Stimulated activated CD8-positive, alpha-beta memory T cell treated with anti-CD3 and anti-CD28 coated beads, Interleukin-15, amount 100 ng/mL, for 48 hours (primary cell): ENCODE results near the gene LGALS14.
"Not testable (repeated sequence)": the region's sequence is repeated elsewhere in the genome, so short reads cannot be mapped to it uniquely, and the experiment has no call there.

ENCODE experiments used
- DNase-seq, 2 donors: peaks; one replicate each; pipeline ENCODE4 v3.0.0-alpha.2; 2020; ENCODE audit warnings: low read depth in 2 of 2

LGALS14 gene

GRCh38 chr19:39695759-39696158 is 8.5 kb upstream of the LGALS14 start:
- DNase-seq = no peak

- no peak for DNase-seq
Observed at GRCh38 chr19:39696387-39696786, 7.9 kb upstream of the LGALS14 start.

- DNase-seq = no peak
Observed at GRCh38 chr19:39698535-39698934, 5.7 kb upstream of the LGALS14 start.

- no peak for DNase-seq
Observed at GRCh38 chr19:39701291-39701690, 3.0 kb upstream of the LGALS14 start.

GRCh38 chr19:39705578-39706188 is 1.4 kb downstream of the LGALS14 start:
- DNase-seq = no peak

GRCh38 chr19:39708594-39708993 is 4.3 kb downstream of the LGALS14 start:
- no peak for DNase-seq

GRCh38 chr19:39709026-39709872 is 5.0 kb downstream of the LGALS14 start:
- no peak for DNase-seq

- no peak for DNase-seq
Observed at GRCh38 chr19:39710333-39710890, 6.1 kb downstream of the LGALS14 start.

- DNase-seq = not testable (repeated sequence)
Observed at GRCh38 chr19:39720144-39720543, 15.9 kb downstream of the LGALS14 start.

- DNase-seq = no peak
Observed at GRCh38 chr19:39725995-39726394, 21.7 kb downstream of the LGALS14 start.

- DNase-seq = no peak
Observed at GRCh38 chr19:39727070-39727800, 23.0 kb downstream of the LGALS14 start.

- no peak for DNase-seq
Observed at GRCh38 chr19:39728040-39728439, 23.8 kb downstream of the LGALS14 start.

- DNase-seq = no peak
Observed at GRCh38 chr19:39729594-39729993, 25.3 kb downstream of the LGALS14 start.

GRCh38 chr19:39731685-39732084 is 27.4 kb downstream of the LGALS14 start:
- no peak for DNase-seq

GRCh38 chr19:39733841-39734240 is 29.6 kb downstream of the LGALS14 start:
- no peak for DNase-seq

GRCh38 chr19:39735688-39736087 is 31.4 kb downstream of the LGALS14 start:
- no peak for DNase-seq

- no peak for DNase-seq
Observed at GRCh38 chr19:39736088-39736487, 31.8 kb downstream of the LGALS14 start.

- no peak for DNase-seq
Observed at GRCh38 chr19:39737351-39737750, 33.1 kb downstream of the LGALS14 start.

- DNase-seq = no peak
Observed at GRCh38 chr19:39737891-39738290, 33.6 kb downstream of the LGALS14 start, which contains the start of gene CLC. CLC (minus strand) TSS chr19:39738029; CDS start chr19:39737952, 77 bp downstream.

- DNase-seq = no peak
Observed at GRCh38 chr19:39738814-39739213, 34.5 kb downstream of the LGALS14 start.

GRCh38 chr19:39740395-39740794 is 36.1 kb downstream of the LGALS14 start:
- no peak for DNase-seq

GRCh38 chr19:39745643-39746042 is 41.4 kb downstream of the LGALS14 start:
- DNase-seq = no peak
